Thymus (tissue), 11 donors: Measurements from ENCODE around the gene TMEM272. TPM values are rescaled to one million over a fixed set of nuclear protein-coding genes. Genes with fewer than 3 reads are reported as not detected.

Source experiments
- DNase-seq, 9 donors: peaks; one replicate each; pipeline ENCODE4 v3.0.0-alpha.2; 2013; ENCODE audit warnings: low spot score in 9 of 9, low read depth in 6 of 9, missing footprints in 1 of 9
- H3K27ac ChIP-seq, 2 donors: one replicate each; pipeline ENCODE4 v1.5.1; 2013; ENCODE audit warnings: control low read depth in 1 of 2, low read depth in 1 of 2, low read length in 1 of 2, mild to moderate bottlenecking in 1 of 2, moderate library complexity in 1 of 2
- H3K27me3 ChIP-seq, 2 donors: one replicate each; pipeline ENCODE4 v1.5.1; 2013; ENCODE audit warnings: low read length in 1 of 2; ENCODE audit not compliant: control insufficient read depth in 2 of 2, insufficient read depth in 1 of 2
- H3K36me3 ChIP-seq, 2 donors: one replicate each; pipeline ENCODE4 v1.5.1; 2013; ENCODE audit warnings: low read length in 1 of 2, mild to moderate bottlenecking in 1 of 2, moderate library complexity in 1 of 2; ENCODE audit not compliant: control insufficient read depth in 2 of 2, insufficient read depth in 2 of 2
- H3K4me1 ChIP-seq, 2 donors: one replicate each; pipeline ENCODE4 v1.5.1; 2013; ENCODE audit warnings: low read length in 2 of 2; ENCODE audit not compliant: control insufficient read depth in 2 of 2, insufficient read depth in 2 of 2
- H3K4me3 ChIP-seq, 2 donors: one replicate each; pipeline ENCODE4 v1.5.1; 2013; ENCODE audit warnings: low read length in 2 of 2, control low read depth in 1 of 2, mild to moderate bottlenecking in 1 of 2
- H3K9me3 ChIP-seq, 2 donors: one replicate each; pipeline ENCODE4 v1.5.1; 2013; ENCODE audit warnings: low read length in 1 of 2, mild to moderate bottlenecking in 1 of 2; ENCODE audit not compliant: control insufficient read depth in 2 of 2, insufficient read depth in 1 of 2
- WGBS: extraction: QIAGEN DNeasy Blood & Tissue Kit; methylation state at CpG from one replicate; pipeline ENCODE4 v1.1.7; 2013; 5-methylcytosine and 5-hydroxymethylcytosine counted together
- polyA plus RNA-seq: library from polyadenylated mRNA; stranded (reverse); fragments of 200-250 nt; gene quantifications from one replicate; pipeline ENCODE4 v1.2.3, GENCODE V29; 2013
- total RNA-seq: library from RNA; stranded (reverse); fragments of 120-200 nt; gene quantifications from one replicate; pipeline ENCODE4 v1.2.4, GENCODE V29; 2013
- donor health status: healthy.

Gene TMEM272
- total and polyA plus RNA-seq, 2 donors = 0.38 to 0.68 TPM

- no peak for DNase-seq
- no peaks in the 10 kb centered on the region for H3K9me3 ChIP-seq
- WGBS = 96% methylated on average over 17 of the region's 17 CpGs
- H3K4me3 ChIP-seq = no peak overlapping the region
- no peaks in the 10 kb centered on the region for H3K27me3 ChIP-seq
- no peaks in the 10 kb centered on the region for H3K4me1 ChIP-seq
- peaks cover 4 to 18% of the 10 kb centered on the region in 2 donors for H3K36me3 ChIP-seq
- H3K27ac ChIP-seq = no peak overlapping the region
Measured at GRCh38 chr13:51771418-51772104, 73.4 kb downstream of the TMEM272 start.

GRCh38 chr13:51770681-51771417 lies 74.1 kb downstream of the TMEM272 start:
- Histone ChIP-seq H3K27me3 (no peaks in the 10 kb centered on the region), H3K36me3 (peaks cover 4 to 21% of the 10 kb centered on the region in 2 donors), H3K9me3 (no peaks in the 10 kb centered on the region), H3K27ac (no peak overlapping the region), H3K4me1 (no peaks in the 10 kb centered on the region), H3K4me3 (no peak overlapping the region)
- DNase-seq = no peak
- 98% methylated on average over 11 of the region's 11 CpGs for WGBS

GRCh38 chr13:51770160-51770559 lies 74.8 kb downstream of the TMEM272 start:
- Histone ChIP-seq H3K36me3 (peaks cover 4 to 21% of the 10 kb centered on the region in 2 donors), H3K27me3 (no peaks in the 10 kb centered on the region), H3K27ac (no peak overlapping the region), H3K9me3 (no peaks in the 10 kb centered on the region), H3K4me3 (no peak overlapping the region), H3K4me1 (peaks cover 0 to 3% of the 10 kb centered on the region in 2 donors)
- no peak for DNase-seq
- 97% methylated on average over 6 of the region's 6 CpGs for WGBS

GRCh38 chr13:51769455-51770127 lies 75.4 kb downstream of the TMEM272 start:
- no peak for DNase-seq
- H3K27me3 ChIP-seq = no peaks in the 10 kb centered on the region
- H3K4me1 ChIP-seq = peaks cover 4 to 9% of the 10 kb centered on the region in 2 donors
- 89% methylated on average over 11 of the region's 11 CpGs for WGBS
- H3K4me3 ChIP-seq = no peak overlapping the region
- H3K36me3 ChIP-seq = peaks cover 4 to 21% of the 10 kb centered on the region in 2 donors
- H3K9me3 ChIP-seq = no peaks in the 10 kb centered on the region
- H3K27ac ChIP-seq = no peak overlapping the region

- Histone ChIP-seq H3K36me3 (peaks cover 4 to 21% of the 10 kb centered on the region in 2 donors), H3K9me3 (peaks cover 0 to 3% of the 10 kb centered on the region in 2 donors), H3K27ac (no peak overlapping the region), H3K27me3 (no peaks in the 10 kb centered on the region), H3K4me1 (peaks cover 10 to 15% of the 10 kb centered on the region in 2 donors), H3K4me3 (no peak overlapping the region)
- DNase-seq = no peak
- 98% methylated on average over 19 of the region's 19 CpGs for WGBS
Measured at GRCh38 chr13:51768976-51769375, 76.0 kb downstream of the TMEM272 start.

GRCh38 chr13:51768378-51768921 lies 76.5 kb downstream of the TMEM272 start:
- Histone ChIP-seq H3K9me3 (peaks cover 0 to 4% of the 10 kb centered on the region in 2 donors), H3K27me3 (no peaks in the 10 kb centered on the region), H3K4me3 (no peak overlapping the region), H3K4me1 (peaks cover 10 to 16% of the 10 kb centered on the region in 2 donors), H3K27ac (no peak overlapping the region), H3K36me3 (peaks cover 4 to 21% of the 10 kb centered on the region in 2 donors)
- no peak for DNase-seq
- WGBS = 98% methylated on average over 15 of the region's 15 CpGs

GRCh38 chr13:51767100-51767499 lies 77.9 kb downstream of the TMEM272 start:
- DNase-seq = no peak
- Histone ChIP-seq H3K36me3 (peaks cover 10 to 23% of the 10 kb centered on the region in 2 donors), H3K4me3 (no peak overlapping the region), H3K27me3 (no peaks in the 10 kb centered on the region), H3K27ac (no peak overlapping the region), H3K9me3 (peaks cover 0 to 4% of the 10 kb centered on the region in 2 donors), H3K4me1 (peaks cover 10 to 16% of the 10 kb centered on the region in 2 donors)
- WGBS = 98% methylated on average over 8 of the region's 8 CpGs

- Histone ChIP-seq H3K27me3 (no peaks in the 10 kb centered on the region), H3K27ac (peak overlapping the region; percentile 56 to 90), H3K4me1 (peaks cover 10 to 16% of the 10 kb centered on the region in 2 donors), H3K9me3 (peaks cover 0 to 4% of the 10 kb centered on the region in 2 donors), H3K4me3 (peak overlapping the region in 1 of 2 donors; percentile 30), H3K36me3 (peaks cover 18 to 26% of the 10 kb centered on the region in 2 donors)
- no peak for DNase-seq
- 34% methylated on average over 4 of the region's 4 CpGs for WGBS
Measured at GRCh38 chr13:51765142-51765515, 79.8 kb downstream of the TMEM272 start.
